ENCODE results near the gene ACTRT2. TPM values are rescaled to one million over a fixed set of nuclear protein-coding genes. Genes with fewer than 3 reads are reported as not detected.

The ACTRT2 gene
- total RNA-seq, 1 donor from 2014 or later, result not detected

DNA sequence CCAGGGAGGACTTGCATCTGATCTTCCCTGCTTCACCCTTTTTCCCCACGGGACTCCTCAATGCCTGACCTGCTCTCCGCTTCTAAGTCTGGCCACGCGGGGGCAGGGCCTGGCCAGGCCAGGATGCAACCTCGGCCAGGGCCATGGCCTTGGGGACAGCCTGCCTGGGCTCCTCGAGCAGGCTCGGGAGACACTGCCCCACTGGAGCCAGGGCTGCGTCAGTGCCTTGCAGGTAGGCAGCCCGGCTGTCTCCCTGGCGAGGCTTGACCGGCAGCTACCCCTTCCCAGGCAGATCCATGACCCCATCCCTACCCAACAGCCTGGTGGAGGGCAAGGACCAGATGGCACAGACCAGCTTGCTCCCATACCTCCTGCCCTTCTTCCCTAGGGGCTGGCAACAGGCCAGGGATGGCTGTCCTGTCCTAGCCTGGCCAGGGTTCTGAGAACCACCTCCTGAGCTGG is 45.0 kb downstream of the ACTRT2 start:
- Histone ChIP-seq H3K36me3 (peaks cover 0 to 15% of the 10 kb centered on the region in 2 donors), H3K4me3 (peak overlapping the region; percentile 36 to 95), H3K27ac (peak overlapping the region; percentile 92 to 100), H3K4me1 (peaks cover 6 to 35% of the 10 kb centered on the region in 2 donors), H3K9me3 (no peaks in the 10 kb centered on the region), H3K27me3 (no peaks in the 10 kb centered on the region)
- TF ChIP-seq, protein P1, sequence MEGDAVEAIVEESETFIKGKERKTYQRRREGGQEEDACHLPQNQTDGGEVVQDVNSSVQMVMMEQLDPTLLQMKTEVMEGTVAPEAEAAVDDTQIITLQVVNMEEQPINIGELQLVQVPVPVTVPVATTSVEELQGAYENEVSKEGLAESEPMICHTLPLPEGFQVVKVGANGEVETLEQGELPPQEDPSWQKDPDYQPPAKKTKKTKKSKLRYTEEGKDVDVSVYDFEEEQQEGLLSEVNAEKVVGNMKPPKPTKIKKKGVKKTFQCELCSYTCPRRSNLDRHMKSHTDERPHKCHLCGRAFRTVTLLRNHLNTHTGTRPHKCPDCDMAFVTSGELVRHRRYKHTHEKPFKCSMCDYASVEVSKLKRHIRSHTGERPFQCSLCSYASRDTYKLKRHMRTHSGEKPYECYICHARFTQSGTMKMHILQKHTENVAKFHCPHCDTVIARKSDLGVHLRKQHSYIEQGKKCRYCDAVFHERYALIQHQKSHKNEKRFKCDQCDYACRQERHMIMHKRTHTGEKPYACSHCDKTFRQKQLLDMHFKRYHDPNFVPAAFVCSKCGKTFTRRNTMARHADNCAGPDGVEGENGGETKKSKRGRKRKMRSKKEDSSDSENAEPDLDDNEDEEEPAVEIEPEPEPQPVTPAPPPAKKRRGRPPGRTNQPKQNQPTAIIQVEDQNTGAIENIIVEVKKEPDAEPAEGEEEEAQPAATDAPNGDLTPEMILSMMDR (IDR thresholded peaks at IDR 0.05), result peak; percentile 74 to 77 (median 74)
- intact Hi-C loops (cut with DNase I), result loop anchor here (1.0 to 2.0 kb wide), 4 partner anchors 217 to 357 kb away; no protein-coding TSS in a partner anchor
- DNase-seq (ENCODE audit: low spot score in 2 of 2), result peak; percentile 50 to 85

- no peaks in the 10 kb centered on the region for H3K9me3 ChIP-seq
- H3K27ac ChIP-seq, result peak overlapping the region; percentile 92 to 100
- no peaks in the 10 kb centered on the region for H3K27me3 ChIP-seq
- H3K4me1 ChIP-seq, result peaks cover 6 to 39% of the 10 kb centered on the region in 2 donors
- H3K4me3 ChIP-seq, result peak overlapping the region; percentile 69 to 95
- DNase-seq (ENCODE audit: low spot score in 2 of 2), result peak in 1 of 2 donors; percentile 62
- TF ChIP-seq, protein P1 (IDR thresholded peaks at IDR 0.05), result no peak
- H3K36me3 ChIP-seq, result peaks cover 0 to 15% of the 10 kb centered on the region in 2 donors
- intact Hi-C loops (cut with DNase I), result loop anchor here (1.0 to 2.0 kb wide), 4 partner anchors 216 to 356 kb away; no protein-coding TSS in a partner anchor
These were observed 45.6 kb downstream of the ACTRT2 start for GRCh38 chr1:3066826-3067225.

DNA sequence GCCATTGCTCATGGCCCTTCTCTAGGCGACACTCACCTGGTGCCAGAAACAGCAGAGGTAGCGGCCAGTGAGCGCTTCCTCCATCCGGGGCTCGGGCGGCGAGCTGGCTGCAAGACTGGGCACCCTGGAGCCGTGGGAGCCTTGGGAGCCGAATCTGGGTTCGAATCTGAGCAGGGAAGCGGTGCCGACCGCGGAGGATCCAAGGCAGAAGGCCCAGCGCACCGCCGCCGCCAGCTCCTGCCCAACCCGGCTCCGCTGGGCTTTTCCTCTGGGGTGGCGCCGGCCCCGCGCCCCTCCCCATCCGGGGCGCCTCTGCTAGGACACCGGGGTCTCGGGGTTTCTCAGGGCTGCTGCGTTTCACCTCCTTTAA is 46.0 kb downstream of the ACTRT2 start:
- Histone ChIP-seq H3K27ac (peak overlapping the region; percentile 92 to 100), H3K36me3 (peaks cover 0 to 15% of the 10 kb centered on the region in 2 donors), H3K27me3 (no peaks in the 10 kb centered on the region), H3K4me3 (peak overlapping the region; percentile 69 to 95), H3K9me3 (no peaks in the 10 kb centered on the region), H3K4me1 (peaks cover 6 to 39% of the 10 kb centered on the region in 2 donors)
- intact Hi-C loops (cut with DNase I), result loop anchor here (2.0 kb wide), 3 partner anchors 216 to 356 kb away; no protein-coding TSS in a partner anchor
- TF ChIP-seq, protein P1 (IDR thresholded peaks at IDR 0.05), result no peak
- DNase-seq (ENCODE audit: low spot score in 2 of 2), result peak in 1 of 2 donors; percentile 64

DNA sequence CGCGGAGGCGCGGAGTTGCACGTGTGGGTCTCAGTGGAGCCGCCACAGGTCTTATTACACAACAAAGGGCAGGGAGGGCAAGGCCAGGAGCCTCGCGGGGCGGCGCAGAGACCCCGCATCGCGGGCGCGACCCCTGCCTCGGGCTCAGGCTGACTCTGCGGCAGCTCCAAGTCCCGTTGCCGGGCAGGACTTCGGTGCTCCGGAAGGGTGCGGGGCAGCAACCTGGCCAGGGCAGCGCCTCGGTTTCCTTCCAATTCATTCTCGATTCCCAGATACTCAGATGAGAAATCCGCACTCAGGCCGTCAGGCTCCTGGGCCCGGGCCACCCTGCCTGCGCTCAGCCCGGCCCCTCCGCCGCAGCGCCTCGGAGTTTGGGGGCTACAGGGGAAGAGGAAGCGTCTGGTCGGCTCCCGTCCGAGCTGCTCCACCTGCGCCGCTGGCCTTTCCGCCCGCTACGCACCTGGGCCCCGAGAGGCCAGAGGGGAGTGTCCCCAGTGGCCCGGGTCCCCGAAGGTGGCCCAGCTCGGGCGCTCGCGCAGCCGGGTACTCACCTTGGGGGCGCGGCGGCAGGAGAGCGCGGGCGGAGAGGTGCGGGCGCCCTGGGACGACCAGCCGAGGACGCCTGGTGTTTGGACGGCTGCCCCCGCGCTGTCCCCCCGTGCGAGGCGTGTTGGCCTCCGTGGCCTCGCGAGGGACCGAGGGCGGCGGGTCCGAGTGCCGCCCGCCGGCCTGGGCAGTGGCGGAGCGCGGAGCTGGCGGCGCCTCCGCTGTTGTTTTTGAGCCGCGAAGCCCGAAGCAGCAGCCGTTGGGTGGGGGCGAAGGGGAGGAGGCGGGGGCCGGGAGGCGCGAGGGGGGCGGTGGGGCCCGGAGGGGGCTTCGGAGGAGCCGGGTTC is 46.6 kb downstream of the ACTRT2 start:
- no peaks in the 10 kb centered on the region for H3K27me3 ChIP-seq
- peak overlapping the region; percentile 69 to 95 for H3K4me3 ChIP-seq
- peak overlapping the region; percentile 92 to 100 for H3K27ac ChIP-seq
- no peaks in the 10 kb centered on the region for H3K9me3 ChIP-seq
- intact Hi-C loops (cut with DNase I), result loop anchor here (2.0 kb wide), 5 partner anchors 215 to 355 kb away; no protein-coding TSS in a partner anchor
- peak; percentile 7 to 65 for DNase-seq (ENCODE audit: low spot score in 2 of 2)
- peaks cover 6 to 36% of the 10 kb centered on the region in 2 donors for H3K4me1 ChIP-seq
- TF ChIP-seq, protein P1 (IDR thresholded peaks at IDR 0.05), result no peak
- peaks cover 0 to 10% of the 10 kb centered on the region in 2 donors for H3K36me3 ChIP-seq

GRCh38 chr1:3068564-3069431 is 47.5 kb downstream of the ACTRT2 start, which contains the start of gene PRDM16:
Gene PRDM16 (plus strand): TSS chr1:3069203. CDS start chr1:3069260, 57 bp downstream.
- Histone ChIP-seq H3K36me3 (peaks cover 0 to 7% of the 10 kb centered on the region in 2 donors), H3K9me3 (no peaks in the 10 kb centered on the region), H3K4me3 (peak within 1 kb of the TSS; percentile 95 to 97), H3K4me1 (peaks cover 6 to 33% of the 10 kb centered on the region in 2 donors), H3K27me3 (no peaks in the 10 kb centered on the region), H3K27ac (peak within 1 kb of the TSS; percentile 99 to 100)
- DNase-seq (ENCODE audit: low spot score in 2 of 2), result peak; percentile 16 to 85
- TF ChIP-seq, protein P1 (IDR thresholded peaks at IDR 0.05), result no peak
- intact Hi-C loops (cut with DNase I), result loop anchor here (1.0 to 2.0 kb wide), 3 partner anchors 284 to 328 kb away; no protein-coding TSS in a partner anchor

Data from ascending aorta (tissue), 2 donors.